Measurements from ENCODE around the gene TSPAN9.
A peak's percentile ranks its signal among the peaks of the same experiment; 100 is the strongest.

Gene TSPAN9

DNA sequence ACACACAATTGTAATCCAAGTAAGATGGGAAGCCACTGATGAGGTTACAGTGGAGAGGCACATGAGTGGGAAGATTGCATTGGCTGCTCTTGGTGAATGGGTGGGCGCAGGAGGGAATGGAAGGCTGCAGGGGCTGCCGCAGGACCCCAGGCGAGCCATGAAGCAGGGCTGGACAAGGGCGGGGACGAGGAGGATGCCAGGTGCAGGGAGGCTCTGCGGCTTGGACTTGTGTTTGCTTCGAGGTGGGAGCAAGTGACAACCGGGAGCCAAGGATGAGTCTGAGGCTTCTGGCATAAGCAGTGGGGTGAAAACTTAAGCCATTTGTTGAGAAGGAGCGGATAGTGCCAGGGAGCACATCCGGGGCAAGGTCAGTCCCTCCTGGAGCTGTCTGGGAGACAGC lies 115.0 kb downstream of the TSPAN9 start:
- DNase-seq = no peak

DNA sequence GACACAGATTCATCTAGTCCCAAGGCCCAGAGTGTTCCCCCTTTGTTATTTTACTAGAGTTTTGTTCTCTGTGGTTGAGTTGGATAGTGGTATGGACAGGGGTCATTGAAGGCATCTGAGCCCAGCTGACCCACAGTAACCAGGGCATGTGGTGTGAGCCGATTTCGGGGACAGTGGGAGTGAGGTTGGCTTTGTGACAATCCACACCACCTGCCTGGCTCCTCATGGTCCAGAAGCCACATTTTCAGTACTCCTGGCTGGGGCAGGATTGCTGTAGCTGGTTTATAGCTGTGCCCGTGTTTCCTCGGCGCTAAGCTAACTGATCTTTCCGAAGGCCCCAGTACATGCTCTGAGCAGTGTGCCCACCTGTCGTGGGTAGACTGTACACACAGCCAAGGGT lies 116.0 kb downstream of the TSPAN9 start:
- no peak for DNase-seq

DNA sequence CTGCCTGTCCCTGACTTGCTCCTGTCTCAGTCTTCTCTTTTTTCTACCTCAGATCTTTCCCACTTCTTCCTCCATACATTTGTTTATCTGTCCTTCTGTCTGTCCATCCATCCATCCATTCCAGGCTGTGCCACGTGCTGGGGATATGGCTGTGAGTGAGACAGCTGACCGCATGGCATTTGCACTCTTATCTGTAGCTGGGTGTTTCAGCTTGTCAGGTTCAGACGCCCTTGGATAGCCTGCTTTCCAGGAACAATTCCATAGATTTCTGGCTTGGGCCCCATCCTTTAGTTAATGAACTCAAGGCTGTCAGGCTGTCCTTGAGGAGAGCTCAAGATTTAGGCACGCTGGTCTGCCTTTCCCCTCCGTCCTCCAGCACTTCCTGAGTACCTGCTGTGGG lies 116.6 kb downstream of the TSPAN9 start:
- DNase-seq = no peak

DNA sequence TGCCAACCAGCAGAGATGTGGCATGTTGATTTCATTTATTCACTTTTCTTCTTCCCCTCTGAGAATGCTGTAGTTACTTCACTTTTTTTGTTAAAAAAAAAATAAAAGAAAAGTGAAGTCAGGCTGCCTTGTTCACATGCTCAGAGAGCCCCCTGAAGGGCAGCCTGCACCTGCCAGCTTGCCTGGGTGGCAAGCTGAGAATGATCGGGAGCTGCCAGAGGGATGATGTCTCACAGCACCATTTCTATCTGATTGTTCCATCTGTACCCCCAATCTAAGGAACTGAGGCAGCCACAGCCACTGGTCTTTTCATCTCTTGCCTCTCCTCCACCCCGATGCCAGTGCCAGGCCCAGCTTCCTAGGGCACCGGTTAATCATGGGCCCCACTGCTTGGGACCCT lies 118.2 kb downstream of the TSPAN9 start:
- DNase-seq = no peak

DNA sequence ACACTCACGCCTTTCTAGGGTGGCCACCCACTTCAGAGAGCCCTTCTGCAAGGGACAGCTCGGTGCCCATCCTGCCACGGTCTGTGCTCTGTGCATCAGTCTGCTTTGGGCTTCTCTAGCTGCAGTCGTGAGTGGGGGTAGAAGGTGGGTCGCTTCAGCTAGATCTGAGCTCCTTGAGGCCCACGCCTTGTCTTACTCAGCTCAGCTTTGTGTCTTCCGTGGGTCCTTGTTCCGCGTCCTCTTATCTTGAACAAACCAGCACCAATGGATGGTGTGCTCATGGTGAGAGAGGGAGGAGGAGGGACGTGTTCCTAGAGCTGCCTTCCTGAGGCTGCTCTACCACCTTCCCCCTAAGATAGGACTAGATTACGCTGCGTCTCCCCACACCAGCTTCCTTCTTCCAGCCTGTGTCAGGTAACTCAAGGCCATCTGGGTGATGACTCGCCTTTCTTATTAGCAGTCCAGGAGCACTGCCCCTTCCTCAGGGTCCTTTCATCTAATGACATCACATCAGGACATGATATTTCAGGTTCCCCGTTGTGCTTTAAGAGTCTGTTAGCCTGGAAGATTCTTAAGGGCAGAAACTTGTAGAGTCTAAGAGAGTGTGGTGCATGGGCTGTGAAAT lies 118.8 kb downstream of the TSPAN9 start:
- no peak for DNase-seq

DNA sequence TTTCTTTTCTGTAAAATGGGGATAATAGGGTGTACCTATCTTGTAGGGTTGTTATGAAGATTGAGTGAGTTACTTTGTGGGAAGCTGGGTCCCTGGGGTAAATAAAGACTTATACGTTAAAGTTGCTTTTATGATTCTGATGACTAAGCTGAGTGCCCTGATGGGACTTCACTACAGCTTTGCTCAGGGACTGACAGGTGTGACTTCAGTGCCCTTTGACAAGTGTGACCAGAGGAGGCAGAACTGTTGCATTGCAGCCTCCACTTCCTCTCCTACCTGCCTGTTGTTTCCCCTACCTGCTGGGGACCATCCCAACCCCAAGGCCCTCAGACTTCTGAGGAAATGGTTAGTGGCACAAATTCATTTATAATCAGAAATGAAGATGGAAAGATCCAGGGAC lies 119.3 kb downstream of the TSPAN9 start:
- DNase-seq = no peak

DNA sequence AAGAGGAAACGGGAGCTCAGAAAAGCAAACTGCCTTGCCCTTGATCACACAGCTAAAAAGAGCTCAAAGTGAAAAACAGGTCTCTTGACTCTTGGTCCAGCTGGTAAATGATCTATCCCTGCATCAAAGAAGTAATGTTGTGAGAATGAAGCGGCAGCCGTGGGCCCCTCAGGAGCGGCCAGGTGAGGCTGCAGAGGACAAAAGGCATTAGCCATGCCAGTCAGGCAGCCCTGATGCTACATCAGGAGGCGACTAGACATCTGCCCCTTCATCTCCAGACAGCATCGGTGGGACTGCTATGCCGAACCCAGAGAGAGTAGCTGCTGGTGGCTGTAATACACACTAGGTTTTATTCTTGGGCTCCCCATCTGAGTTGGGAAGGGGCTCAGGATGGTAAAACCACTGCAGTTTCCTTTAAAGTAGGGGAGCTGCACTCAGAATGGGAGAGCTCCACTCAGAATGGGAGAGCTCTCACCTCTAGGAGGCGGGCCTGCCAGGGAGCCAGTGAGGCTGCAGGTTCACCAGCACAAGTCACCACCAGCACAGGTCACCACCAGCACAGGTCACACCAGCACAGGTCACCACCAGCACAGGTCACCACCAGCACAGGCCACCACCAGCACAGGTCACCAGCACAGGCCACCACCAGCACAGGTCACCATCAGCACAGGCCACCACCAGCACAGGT lies 120.1 kb downstream of the TSPAN9 start:
- DNase-seq = no peak

DNA sequence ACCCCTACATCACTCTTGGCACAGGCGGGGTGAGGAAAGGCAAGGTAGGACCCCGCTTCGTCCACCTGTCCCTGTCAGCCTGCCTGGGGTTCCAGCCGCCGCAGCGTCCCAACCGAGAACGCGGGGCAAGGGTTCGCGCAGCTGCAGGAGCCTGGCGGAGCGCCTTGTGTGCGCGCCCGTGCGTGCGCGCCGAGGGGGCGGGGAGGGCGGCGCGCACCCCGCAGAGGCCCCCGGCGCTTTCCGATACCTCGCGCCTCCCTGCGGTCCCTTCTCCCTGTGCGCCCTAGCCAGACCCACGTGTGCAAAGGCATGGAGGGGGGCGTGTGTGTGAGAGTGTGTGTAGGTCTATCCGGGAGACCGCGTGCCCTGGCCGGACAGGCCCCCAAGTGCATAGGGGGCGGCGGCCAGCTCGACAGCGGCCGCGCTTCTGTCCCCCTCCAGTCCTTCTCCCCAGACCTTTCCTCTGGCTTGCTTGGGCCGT lies 122.4 kb downstream of the TSPAN9 start:
- DNase-seq = no peak

DNA sequence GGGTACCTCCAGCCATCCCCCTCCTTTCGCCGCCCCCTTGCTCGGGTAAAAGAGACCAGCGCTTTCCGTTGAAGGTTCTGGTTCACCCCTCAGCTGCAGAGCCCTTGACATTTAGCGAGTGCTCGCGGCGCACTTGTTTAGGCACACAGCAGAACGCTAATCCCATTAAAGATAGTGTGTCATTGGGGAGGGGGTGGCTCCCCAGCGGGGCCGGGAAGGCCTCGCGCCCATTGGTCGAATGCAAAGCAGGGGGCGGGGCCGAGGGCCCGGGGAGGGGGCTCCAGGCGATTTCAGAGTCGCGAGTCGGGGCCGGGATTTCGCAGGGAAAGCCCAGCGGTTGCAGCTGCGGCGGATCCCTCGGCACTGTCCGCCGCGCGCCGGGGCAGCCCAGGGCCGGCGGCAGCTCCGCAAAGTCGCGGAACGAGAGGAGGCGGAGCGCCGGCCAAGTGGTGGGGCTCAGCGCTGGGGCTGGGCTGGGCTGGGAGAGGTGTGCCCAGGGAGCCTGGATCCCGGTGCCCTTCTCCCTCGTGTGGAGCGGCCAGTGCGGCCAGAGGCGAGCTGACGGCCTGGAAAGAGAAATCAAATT lies 122.9 kb downstream of the TSPAN9 start:
- no peak for DNase-seq

DNA sequence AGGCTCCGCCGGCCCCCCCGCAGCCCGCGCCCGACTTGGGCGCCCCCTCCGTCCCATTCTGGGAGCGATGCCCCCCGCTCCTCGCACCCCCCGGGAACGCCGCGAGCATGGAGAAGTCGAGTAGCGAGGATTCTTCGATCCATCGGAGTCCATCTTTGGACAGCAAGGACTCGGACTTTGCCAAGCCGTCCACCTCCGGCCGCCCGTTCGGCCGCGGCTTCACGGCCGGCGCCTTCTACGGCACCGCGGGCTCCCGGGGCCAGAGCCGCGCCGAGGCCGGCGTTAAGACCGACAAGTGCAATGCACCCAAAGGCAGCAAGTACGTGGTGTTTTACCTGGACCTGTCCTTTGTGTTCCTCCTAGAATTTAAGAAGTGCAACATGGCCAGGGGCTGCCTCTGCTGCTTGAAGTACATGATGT lies 123.6 kb downstream of the TSPAN9 start:
- no peak for DNase-seq

DNA sequence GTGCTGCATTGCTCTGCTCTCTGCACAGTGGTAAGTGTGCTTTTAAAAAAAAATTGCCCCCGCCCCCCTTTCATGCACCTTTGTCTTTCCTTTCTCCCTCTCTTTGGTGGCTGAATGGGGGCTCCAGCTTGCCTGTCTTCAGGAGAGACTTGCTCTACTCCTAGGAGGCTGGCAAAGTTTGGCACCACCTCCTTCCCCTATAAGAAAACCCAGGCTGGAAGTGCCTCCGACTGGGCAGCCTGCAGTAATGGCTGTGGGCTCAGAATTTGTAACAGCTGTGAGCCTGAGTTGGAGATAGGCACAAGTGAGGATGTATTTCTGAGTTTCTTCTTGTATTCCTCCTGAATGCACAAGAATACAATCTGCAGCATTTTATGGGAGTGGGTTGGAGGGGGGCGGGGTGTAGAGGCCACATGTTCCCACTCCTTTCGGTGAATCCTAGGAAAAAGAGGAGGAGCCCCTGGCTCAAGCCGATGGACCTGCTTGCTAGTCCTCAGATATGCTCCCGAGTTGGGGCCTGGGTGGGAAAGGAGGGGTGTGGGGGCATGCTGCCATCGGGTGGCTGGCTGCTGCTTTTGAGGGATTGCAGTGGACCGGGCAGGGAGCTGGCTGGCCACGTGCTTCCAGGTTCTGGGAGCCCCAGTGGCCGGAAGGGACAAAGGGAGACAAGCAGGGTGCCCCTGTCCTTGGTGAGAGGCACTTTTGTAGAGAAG lies 124.3 kb downstream of the TSPAN9 start:
- no peak for DNase-seq

DNA sequence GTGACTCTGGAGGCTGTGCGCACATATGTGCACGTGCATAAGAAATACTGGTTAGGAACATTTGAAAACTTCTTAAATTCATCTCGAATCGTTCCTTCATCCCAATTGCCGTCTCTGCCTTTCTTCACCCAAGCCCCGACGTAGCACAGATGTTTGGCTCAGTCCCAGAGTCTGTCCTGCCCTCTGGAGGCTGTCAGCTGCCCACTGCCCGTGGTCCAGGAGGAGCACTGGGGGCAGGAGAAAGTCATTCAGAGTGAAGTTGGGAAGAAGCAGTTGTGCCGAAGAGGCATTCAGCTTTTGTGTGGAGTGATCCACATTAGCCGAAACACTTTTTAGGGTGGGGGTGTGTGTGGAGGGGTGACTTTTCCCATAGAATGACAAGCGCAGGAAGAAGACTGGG lies 124.9 kb downstream of the TSPAN9 start:
- no peak for DNase-seq

DNA sequence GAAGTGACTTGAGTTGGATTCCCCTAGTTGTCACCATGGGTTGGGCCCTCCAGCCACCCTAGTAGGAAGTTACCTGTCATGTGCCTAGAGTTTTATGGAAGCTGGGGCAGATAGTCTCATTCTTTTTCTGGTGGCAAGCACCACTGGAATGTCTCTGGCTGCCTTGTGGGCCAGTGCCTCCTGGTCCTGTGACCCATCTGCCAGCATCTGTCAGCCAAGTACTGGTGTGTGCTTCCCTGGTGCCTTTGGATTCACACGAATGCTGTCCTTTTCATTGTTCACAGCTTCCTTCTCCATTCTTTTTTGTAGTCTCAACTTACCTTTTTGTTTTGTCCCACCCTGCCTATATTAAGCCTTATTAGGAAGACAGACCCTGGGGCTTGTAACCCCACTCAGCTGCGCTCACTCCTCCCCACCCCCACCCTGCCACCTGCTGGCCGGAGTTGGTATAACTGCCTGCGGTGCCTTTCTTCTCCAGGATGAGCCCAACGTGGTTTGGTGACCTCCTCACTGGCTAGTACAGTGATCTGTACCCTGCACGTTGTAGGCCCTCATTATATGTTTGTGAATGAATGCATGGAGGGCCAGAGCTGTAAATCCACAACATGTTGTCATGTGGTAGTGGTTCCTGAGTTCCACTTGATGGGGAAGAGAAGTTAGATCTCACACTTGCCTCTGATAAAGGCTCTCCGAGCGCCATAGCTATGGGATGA lies 125.7 kb downstream of the TSPAN9 start:
- peak; percentile 11 for DNase-seq

DNA sequence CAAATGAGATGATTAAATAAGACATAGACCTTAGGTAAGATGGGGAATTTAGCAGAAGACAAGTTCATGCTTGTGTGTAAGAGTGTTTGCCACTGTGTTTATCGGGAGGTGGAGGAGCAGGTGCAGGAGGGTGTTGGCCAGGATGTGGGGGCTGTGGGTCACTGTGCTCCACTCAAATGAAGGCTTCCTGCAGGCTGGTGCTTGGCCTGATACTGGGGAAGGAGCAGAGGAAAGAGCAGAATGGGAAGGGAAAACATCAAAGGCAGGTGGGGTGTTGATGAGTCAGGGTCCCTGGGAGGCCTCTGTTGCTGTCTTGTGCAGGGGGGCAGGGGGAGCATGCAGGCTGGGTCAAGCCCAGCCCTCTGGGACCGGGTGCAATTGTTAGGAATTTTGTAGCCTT lies 126.5 kb downstream of the TSPAN9 start:
- no peak for DNase-seq

DNA sequence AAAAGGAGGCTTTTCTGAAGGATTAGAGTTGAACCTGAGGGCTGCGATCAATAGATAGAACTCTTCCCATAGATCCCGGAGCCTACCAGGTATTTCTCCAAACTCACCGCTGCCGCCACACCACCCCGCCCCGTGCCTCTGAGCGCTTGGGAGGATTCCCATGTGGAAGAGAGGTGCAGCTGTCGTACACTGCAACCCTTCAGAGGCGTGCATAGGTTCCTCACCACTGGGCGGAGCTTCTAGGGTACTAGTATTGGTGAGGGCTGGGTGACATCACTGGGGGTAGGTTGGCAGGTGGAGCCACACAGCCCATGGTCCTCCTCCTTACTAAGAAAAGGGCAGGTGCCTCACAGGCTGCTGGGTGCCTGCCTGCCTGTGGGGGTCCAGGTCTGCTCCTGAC lies 127.0 kb downstream of the TSPAN9 start:
- DNase-seq = no peak

DNA sequence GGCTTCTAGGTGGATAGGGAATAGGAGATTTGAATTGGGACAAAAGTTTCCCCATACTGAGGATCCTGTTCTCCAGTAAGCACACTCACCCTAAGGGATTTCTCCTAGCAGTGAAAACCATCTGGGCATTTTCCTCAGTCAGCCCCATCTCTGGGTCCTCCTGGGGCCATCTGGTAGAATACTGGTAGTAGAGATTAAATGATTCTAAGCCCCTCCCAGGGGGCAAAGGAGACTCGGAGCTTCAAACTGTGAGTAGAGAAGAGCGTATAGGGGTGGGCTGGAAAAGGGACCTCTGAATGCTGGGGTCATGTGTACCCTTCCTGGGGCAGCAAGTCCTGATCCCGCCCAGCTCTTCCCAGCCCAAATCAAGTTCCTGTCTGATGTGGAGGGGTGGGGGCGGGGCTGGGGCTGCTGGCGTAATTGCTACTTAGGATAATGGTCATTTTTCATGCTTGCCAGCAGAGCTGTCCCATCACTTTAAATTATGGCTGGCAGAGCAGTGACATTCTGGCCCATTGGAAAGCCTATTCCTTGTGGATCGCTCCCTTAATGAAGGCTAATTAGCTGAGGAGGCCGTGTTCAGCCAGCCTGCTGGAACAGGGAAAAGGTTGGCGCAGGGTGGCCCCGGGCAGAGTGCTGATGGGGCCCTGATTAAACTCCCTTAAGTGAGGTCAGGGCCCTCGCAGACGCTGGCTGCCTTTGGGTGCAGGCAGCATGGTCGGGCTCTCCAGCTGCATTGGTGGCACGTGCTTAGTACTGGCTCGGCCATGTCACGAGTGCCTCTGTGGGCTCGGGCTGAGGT lies 127.8 kb downstream of the TSPAN9 start:
- no peak for DNase-seq

DNA sequence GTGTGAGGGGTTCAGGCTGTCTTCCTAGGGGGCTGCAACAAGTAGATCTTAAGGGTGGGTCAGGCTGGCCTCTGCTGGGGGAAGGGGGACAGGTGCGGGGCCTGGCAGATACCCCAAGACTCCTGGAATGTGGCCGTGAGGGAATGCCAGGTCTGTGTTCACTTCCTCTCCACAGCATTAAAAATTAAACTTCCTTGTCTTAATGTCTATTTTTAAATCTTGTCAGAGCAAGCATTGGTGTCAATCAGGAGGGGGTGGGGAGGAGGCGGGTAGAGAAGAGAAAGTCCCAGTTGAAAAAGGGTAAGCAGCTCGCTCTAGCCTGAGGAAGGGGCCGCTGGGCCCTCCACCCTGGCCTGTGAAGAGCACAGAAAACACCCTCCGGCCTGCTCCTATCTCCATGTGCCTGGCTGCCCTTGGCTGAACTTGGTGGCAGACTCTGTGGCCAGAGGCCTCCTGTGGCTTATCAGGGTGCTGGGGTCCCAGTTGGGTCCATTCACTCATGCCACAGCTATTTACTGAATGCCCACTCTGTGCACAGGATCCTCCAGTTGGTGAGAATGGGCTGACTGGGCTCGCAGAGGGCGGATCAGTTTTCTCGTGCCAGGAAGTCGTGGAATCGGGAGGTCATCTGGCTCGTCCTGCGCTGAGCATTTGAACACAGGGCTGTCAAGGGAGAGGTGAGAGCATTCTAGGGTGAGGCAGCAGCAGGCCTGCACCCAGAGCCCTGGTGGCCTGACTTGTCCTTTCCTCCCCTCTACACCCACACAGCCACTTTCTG lies 128.8 kb downstream of the TSPAN9 start:
- DNase-seq = no peak

DNA sequence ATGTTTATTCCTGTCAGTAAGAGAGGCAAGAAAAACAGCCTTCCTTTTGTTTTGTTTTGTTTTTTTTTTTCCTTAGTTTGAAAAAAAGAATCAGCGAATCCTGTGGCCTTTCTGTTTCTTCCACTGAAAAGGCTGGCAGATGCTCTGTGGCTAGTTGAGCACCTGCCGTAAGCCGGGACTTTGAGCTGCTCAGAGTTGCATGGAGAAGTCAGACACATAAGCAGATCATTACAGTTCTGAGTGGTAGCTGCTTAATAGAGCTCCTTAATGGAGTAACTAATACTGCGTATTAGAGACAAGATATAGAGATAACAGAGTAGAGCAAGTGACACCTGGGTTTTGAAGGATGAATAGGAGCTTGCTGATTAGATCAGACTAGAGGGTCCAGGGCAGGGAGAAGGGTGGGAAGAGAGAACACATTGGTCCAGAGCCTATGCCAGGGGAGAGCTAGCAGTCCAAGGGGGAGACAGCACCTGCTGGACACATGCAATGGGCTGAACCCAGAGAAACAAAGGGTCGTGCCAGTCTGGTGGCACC lies 129.4 kb downstream of the TSPAN9 start:
- no peak for DNase-seq

DNA sequence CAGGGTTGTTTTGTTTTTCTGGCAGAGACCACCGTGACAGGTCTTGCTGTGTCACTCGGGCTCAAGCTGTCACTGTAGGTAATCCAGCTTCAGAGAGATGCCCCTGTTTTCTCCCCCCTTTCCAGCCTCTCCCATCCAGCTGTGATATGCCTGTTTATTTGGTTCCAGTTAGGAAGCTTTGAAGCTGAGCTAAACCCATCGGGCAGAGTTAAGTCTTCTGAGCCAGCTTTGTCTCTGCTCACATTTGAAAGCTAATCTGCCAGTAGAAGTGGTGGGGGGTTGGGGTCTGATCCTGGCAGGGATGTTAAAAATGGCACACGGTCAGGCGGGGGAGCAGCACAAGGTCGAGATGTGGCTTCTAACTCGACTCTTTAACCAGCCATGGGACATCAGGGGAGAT lies 130.0 kb downstream of the TSPAN9 start:
- no peak for DNase-seq

DNA sequence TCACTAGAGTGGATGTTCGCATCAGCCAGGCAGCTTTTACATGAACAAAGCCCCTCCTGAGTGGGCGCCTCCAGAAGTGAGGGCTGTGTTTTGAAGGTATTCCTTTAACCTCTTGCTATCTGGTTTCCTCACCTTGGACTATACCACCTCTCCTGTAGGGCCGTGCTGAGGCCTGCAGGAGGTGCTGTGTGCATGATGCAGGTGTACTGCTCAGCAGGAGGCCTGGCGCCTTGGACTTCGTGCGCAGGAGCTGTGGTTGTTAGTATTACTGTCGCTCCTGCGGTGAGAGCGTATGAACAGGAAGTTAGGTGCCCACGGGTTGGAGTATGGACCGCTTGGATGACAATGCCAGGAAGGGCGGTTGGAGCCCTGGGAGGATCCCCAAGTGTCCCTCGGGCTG lies 130.7 kb downstream of the TSPAN9 start:
- DNase-seq = no peak

DNA sequence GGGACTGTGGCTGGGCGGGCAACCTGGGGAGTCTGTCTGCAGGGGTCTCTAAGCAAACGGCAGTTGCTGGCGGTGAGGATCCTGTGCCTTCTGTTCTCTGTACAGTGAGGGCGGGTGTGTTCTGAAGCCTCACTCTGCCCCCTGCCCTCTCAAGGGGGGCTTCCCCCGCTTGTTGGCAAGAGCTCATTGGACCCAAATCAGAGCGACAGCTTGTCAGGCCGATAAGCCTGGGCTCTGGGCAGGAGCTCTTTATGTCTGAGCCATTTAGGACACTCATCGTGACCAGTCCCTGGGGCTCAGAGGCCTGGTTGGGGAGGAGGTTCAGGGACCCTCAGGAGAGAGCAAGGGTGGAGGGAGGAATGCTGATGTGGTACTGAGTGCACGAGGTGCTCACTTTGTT lies 136.0 kb downstream of the TSPAN9 start:
- DNase-seq = no peak
